HG02588 (cell line): ENCODE measurements around the gene ADAM10.
"Not testable (repeated sequence)": the region's sequence is repeated elsewhere in the genome, so short reads cannot be mapped to it uniquely, and the experiment has no call there.

Experiments
- ATAC-seq: cut with Tn5 transposase; IDR thresholded peaks from one replicate; pipeline ENCODE4 v1.9.1; 2021; ENCODE audit warnings: mild to moderate bottlenecking, moderate library complexity; ENCODE audit not compliant: unreplicated experiment

The ADAM10 gene

GRCh38 chr15:58677426-58677825, 72.1 kb downstream of the ADAM10 start:
- no peak for ATAC-seq

- ATAC-seq, result no peak
These were observed 72.7 kb downstream of the ADAM10 start for GRCh38 chr15:58676766-58677165.

- ATAC-seq, result no peak
These were observed 78.3 kb downstream of the ADAM10 start for GRCh38 chr15:58671186-58671585.

GRCh38 chr15:58669108-58669507, 80.4 kb downstream of the ADAM10 start:
- ATAC-seq, result no peak

- no peak for ATAC-seq
These were observed 82.5 kb downstream of the ADAM10 start for GRCh38 chr15:58666957-58667356.

GRCh38 chr15:58665672-58666071, 83.8 kb downstream of the ADAM10 start:
- ATAC-seq, result no peak

- ATAC-seq, result no peak
These were observed 99.4 kb downstream of the ADAM10 start for GRCh38 chr15:58650102-58650501.

GRCh38 chr15:58649175-58649574, 100.3 kb downstream of the ADAM10 start:
- no peak for ATAC-seq

- no peak for ATAC-seq
These were observed 105.5 kb downstream of the ADAM10 start for GRCh38 chr15:58643996-58644395.

GRCh38 chr15:58641660-58642059, 107.8 kb downstream of the ADAM10 start:
- no peak for ATAC-seq

GRCh38 chr15:58639992-58640391, 109.5 kb downstream of the ADAM10 start:
- no peak for ATAC-seq

GRCh38 chr15:58639002-58639756, 110.3 kb downstream of the ADAM10 start:
- no peak for ATAC-seq

- ATAC-seq, result no peak
These were observed 116.7 kb downstream of the ADAM10 start for GRCh38 chr15:58632789-58633188.

- no peak for ATAC-seq
These were observed 118.2 kb downstream of the ADAM10 start for GRCh38 chr15:58631319-58631718.

- no peak for ATAC-seq
These were observed 119.9 kb downstream of the ADAM10 start for GRCh38 chr15:58629625-58630024.

- no peak for ATAC-seq
These were observed 121.1 kb downstream of the ADAM10 start for GRCh38 chr15:58628206-58628947.

- no peak for ATAC-seq
These were observed 121.8 kb downstream of the ADAM10 start for GRCh38 chr15:58627701-58628100.

GRCh38 chr15:58627046-58627445, 122.5 kb downstream of the ADAM10 start:
- ATAC-seq, result no peak

- ATAC-seq, result no peak
These were observed 123.1 kb downstream of the ADAM10 start for GRCh38 chr15:58626378-58626777.

GRCh38 chr15:58622877-58623276, 126.6 kb downstream of the ADAM10 start:
- ATAC-seq, result no peak

GRCh38 chr15:58620268-58620667, 129.2 kb downstream of the ADAM10 start:
- ATAC-seq, result not testable (repeated sequence)

- no peak for ATAC-seq
These were observed 133.3 kb downstream of the ADAM10 start for GRCh38 chr15:58616171-58616570.
